Thoracic aorta (tissue), 2 donors: Measurements from ENCODE around the gene BPHL. TPM values are rescaled to one million over a fixed set of nuclear protein-coding genes. Genes with fewer than 3 reads are reported as not detected.
"Not testable (repeated sequence)": the region's sequence is repeated elsewhere in the genome, so short reads cannot be mapped to it uniquely, and the experiment has no call there.

Experiments
- ATAC-seq: fragments of 150-250 bp; one replicate; pipeline ENCODE4 v1.8.0; 2017; ENCODE audit warnings: low read depth; ENCODE audit not compliant: insufficient number of reproducible peaks, low FRiP score
- DNase-seq: peaks from one replicate; pipeline ENCODE4 v3.0.0-alpha.2; 2020; ENCODE audit warnings: low spot score
- H3K27ac ChIP-seq, 2 donors: fragments of 200-600 bp; sonication (generic); 1 replicate in 1 of 2; 2 replicates in 1 of 2; pipeline ENCODE4 v1.5.1; 2016; ENCODE audit warnings: mild to moderate bottlenecking in 2 of 2, moderate library complexity in 2 of 2
- H3K27me3 ChIP-seq: fragments of 200-600 bp; sonication (generic); replicated peaks from 2 replicates; pipeline ENCODE4 v1.6.0; 2016; ENCODE audit warnings: mild to moderate bottlenecking; ENCODE audit not compliant: insufficient read depth
- H3K36me3 ChIP-seq: fragments of 200-600 bp; sonication (generic); one replicate; pipeline ENCODE4 v1.5.1; 2016
- H3K4me1 ChIP-seq, 2 donors: fragments of 200-600 bp; sonication (generic); 1 replicate in 1 of 2; 2 replicates in 1 of 2; pipeline versions ENCODE4 v1.5.1 to v1.6.0; 2016; ENCODE audit warnings: low read depth in 2 of 2, mild to moderate bottlenecking in 1 of 2; ENCODE audit not compliant: control insufficient read depth in 1 of 2
- H3K4me3 ChIP-seq: fragments of 200-600 bp; sonication (generic); 2 replicates; pipeline ENCODE4 v1.5.1; 2016; ENCODE audit warnings: mild to moderate bottlenecking
- H3K9me3 ChIP-seq: fragments of 200-600 bp; sonication (generic); 2 replicates; pipeline ENCODE4 v1.5.1; 2016
- total RNA-seq, 2 donors: library from RNA; depleted of rRNA; stranded (reverse); fragments of >200 nt; gene quantifications; one replicate each; pipeline versions ENCODE4 v1.1.0 to v1.2.3, GENCODE V29; 2016
- TF ChIP-seq, protein P1 (sequence below): fragments of 200-600 bp; sonication (generic); IDR thresholded peaks from one replicate; pipeline ENCODE4 v1.5.1; 2019; ENCODE audit warnings: antibody characterized with exemption

Gene BPHL
- total RNA-seq, 2 donors from 2014 or later: 3.8 to 4.2 TPM

DNA sequence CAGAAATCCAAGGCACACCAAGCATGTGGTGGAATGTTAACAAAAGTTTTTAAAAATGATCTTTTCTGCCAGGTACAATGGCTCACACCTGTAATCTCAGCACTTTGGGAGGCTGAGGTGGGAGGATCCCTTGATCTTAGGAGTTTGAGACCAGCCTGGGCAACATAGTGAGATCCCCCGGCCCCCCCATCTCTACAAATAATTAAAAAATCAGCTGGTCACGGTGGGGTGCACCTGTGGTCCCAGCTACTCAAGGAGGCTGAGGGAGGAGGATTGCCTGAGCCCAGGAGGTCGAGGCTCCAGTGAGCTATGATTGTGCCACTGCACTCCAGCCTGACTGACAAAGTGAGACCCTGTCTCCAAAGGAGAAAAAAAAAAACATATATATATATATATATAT is 42.2 kb upstream of the BPHL start:
- H3K27me3 ChIP-seq: no peaks in the 10 kb centered on the region
- no peak overlapping the region for H3K4me3 ChIP-seq
- DNase-seq: no peak
- H3K27ac ChIP-seq: no peak overlapping the region
- H3K36me3 ChIP-seq: peaks cover 40% of the 10 kb centered on the region
- H3K9me3 ChIP-seq: no peaks in the 10 kb centered on the region
- peaks cover 12 to 22% of the 10 kb centered on the region in 2 donors for H3K4me1 ChIP-seq
- ATAC-seq: no peak
- TF ChIP-seq, protein P1, sequence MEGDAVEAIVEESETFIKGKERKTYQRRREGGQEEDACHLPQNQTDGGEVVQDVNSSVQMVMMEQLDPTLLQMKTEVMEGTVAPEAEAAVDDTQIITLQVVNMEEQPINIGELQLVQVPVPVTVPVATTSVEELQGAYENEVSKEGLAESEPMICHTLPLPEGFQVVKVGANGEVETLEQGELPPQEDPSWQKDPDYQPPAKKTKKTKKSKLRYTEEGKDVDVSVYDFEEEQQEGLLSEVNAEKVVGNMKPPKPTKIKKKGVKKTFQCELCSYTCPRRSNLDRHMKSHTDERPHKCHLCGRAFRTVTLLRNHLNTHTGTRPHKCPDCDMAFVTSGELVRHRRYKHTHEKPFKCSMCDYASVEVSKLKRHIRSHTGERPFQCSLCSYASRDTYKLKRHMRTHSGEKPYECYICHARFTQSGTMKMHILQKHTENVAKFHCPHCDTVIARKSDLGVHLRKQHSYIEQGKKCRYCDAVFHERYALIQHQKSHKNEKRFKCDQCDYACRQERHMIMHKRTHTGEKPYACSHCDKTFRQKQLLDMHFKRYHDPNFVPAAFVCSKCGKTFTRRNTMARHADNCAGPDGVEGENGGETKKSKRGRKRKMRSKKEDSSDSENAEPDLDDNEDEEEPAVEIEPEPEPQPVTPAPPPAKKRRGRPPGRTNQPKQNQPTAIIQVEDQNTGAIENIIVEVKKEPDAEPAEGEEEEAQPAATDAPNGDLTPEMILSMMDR: no peak

DNA sequence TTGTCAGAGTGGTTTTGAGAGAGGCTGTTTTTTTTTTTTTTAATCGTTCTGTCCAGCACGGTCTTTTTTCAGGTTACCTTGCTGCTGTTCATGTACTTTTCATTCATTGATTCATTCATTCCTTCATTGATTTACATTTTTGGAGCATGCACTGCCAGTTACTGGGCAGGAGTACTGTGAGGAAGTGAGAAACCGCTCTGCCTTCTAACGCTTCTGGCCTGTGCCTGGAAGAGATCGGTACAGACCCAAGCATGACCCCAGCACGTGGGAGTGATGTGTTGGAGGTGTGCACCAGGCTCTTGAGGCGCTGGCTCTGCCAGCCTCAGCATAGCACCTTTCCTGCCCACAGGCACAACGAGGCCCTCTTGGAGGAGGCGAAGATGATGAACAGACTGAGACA is 41.1 kb upstream of the BPHL start:
- no peaks in the 10 kb centered on the region for H3K9me3 ChIP-seq
- peaks cover 43% of the 10 kb centered on the region for H3K36me3 ChIP-seq
- DNase-seq: no peak
- no peak overlapping the region for H3K27ac ChIP-seq
- H3K27me3 ChIP-seq: no peaks in the 10 kb centered on the region
- TF ChIP-seq, protein P1: no peak
- H3K4me3 ChIP-seq: no peak overlapping the region
- H3K4me1 ChIP-seq: peaks cover 12 to 16% of the 10 kb centered on the region in 2 donors
- no peak for ATAC-seq

DNA sequence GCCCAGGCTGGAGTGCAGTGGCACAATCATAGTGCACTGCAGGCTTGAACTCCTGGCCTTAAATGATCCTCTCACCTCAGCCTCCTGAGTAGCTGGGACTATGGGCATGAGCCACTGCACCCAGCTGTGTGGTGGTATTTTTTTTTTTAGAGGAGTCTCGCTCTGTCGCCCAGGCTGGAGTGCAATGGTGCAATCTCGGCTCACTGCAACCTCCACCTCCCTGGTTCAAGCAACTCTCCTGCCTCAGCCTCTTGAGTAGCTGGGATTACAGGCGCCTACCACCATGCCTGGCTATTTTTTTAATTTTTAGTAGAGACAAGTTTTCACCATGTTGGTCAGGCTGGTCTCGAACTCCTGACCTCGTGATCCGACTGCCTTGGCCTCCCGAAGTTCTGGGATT is 39.6 kb upstream of the BPHL start:
- Histone ChIP-seq H3K36me3 (peaks cover 50% of the 10 kb centered on the region), H3K4me1 (peaks cover 12 to 16% of the 10 kb centered on the region in 2 donors)
- H3K27ac ChIP-seq, ATAC-seq, H3K4me3 ChIP-seq, DNase-seq, H3K9me3 ChIP-seq, H3K27me3 ChIP-seq: not testable (repeated sequence)

DNA sequence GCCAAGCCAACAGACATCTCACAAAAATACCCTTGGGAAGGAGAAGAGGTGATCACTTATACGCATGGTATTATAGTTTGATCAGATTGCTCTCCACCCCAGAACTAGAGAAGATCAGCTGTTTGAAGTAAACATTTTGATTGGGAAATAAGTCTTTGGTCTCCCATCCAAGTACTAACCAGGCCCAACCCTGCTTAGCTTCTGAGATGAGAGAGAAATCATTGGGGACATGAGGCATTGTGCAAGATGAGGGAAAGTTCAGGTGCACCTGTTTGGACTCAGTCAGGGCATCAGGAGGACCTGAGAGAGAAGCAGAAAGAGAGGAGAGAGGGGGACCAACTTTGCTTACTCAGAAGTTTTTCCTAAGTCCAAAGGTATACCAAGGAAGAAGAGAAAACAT is 38.8 kb upstream of the BPHL start:
- H3K9me3 ChIP-seq: no peaks in the 10 kb centered on the region
- ATAC-seq (no peak), DNase-seq (no peak)
- no peaks in the 10 kb centered on the region for H3K27me3 ChIP-seq
- TF ChIP-seq, protein P1: no peak
- H3K36me3 ChIP-seq: peaks cover 55% of the 10 kb centered on the region
- H3K4me3 ChIP-seq: no peak overlapping the region
- peaks cover 12 to 16% of the 10 kb centered on the region in 2 donors for H3K4me1 ChIP-seq
- no peak overlapping the region for H3K27ac ChIP-seq

DNA sequence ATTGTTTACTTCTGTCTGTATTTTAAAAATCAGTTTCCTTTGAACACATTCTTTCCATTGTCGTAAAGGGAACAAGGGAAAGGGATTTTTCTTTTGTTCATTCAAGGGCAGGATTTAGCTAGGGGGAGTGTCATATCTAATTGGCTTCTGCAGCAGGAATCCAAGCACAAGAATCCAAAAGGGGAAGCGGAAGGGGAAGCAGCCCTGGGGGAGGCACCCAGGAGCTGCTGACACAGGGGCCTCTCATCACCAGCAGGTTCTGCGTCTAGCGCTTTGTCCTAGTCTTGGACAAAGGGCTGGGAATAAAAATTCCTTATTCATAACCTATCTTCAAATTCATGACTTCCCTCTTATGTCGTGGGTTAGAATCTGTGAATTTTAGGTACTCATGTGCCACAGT is 36.6 kb upstream of the BPHL start:
- ATAC-seq (no peak), DNase-seq (no peak)
- TF ChIP-seq, protein P1: no peak
- Histone ChIP-seq H3K27me3 (no peaks in the 10 kb centered on the region), H3K27ac (no peak overlapping the region), H3K9me3 (no peaks in the 10 kb centered on the region), H3K36me3 (peaks cover 62% of the 10 kb centered on the region), H3K4me3 (no peak overlapping the region), H3K4me1 (no peaks in the 10 kb centered on the region)

DNA sequence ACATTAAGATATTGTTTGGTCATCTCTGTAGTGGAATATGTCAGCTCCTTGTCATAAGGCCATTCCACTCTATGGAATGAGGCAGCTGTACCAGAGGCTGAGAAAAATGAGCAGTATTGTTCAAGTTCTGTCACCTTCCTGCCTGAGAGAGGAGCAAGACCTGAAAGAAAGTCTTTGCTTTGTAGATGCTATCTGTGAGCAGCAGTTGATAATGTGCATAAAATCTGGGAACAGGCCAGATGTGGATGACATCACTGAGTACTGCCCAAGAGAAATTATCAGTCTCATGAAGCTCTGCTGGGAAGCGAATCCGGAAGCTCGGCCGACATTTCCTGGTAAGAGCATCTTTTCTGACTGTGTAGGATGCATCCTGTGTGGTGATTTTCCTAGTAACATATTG is 33.4 kb upstream of the BPHL start:
- no peaks in the 10 kb centered on the region for H3K27me3 ChIP-seq
- ATAC-seq (no peak), DNase-seq (no peak)
- H3K36me3 ChIP-seq: peaks cover 62% of the 10 kb centered on the region
- no peak overlapping the region for H3K27ac ChIP-seq
- H3K4me1 ChIP-seq: no peaks in the 10 kb centered on the region
- TF ChIP-seq, protein P1: no peak
- H3K9me3 ChIP-seq: no peaks in the 10 kb centered on the region
- no peak overlapping the region for H3K4me3 ChIP-seq
